H7 (cell line): ENCODE data around the gene SAMD4A. TPM values are rescaled to one million over a fixed set of nuclear protein-coding genes. Genes with fewer than 3 reads are reported as not detected.
"Not testable (repeated sequence)": the region's sequence is repeated elsewhere in the genome, so short reads cannot be mapped to it uniquely, and the experiment has no call there.

ENCODE experiments used
- DNase-seq: peaks from one replicate; pipeline ENCODE4 v3.0.0; 2012
- H3K27me3 ChIP-seq: 2 replicates; pipeline ENCODE4 v1.6.0; 2011; ENCODE audit warnings: mild to moderate bottlenecking, low read length; ENCODE audit not compliant: control insufficient read depth, insufficient read depth
- H3K36me3 ChIP-seq: replicated peaks from 2 replicates; pipeline ENCODE4 v1.5.1; 2011; ENCODE audit warnings: low read length; ENCODE audit not compliant: control insufficient read depth, insufficient read depth
- H3K4me3 ChIP-seq: 2 replicates; pipeline ENCODE4 v1.5.1; 2011; ENCODE audit warnings: low read depth, mild to moderate bottlenecking, control low read depth, low read length, moderate library complexity; ENCODE audit not compliant: insufficient read depth
- total RNA-seq: library from RNA; depleted of rRNA; stranded (reverse); fragments of >200 nt; shearing (Covaris generic); gene quantifications from 2 replicates; pipeline ENCODE4 v1.2.3, GENCODE V29; 2014

The SAMD4A gene
- total RNA-seq, 1 experiment from 2014 or later: 8.5 TPM

DNA sequence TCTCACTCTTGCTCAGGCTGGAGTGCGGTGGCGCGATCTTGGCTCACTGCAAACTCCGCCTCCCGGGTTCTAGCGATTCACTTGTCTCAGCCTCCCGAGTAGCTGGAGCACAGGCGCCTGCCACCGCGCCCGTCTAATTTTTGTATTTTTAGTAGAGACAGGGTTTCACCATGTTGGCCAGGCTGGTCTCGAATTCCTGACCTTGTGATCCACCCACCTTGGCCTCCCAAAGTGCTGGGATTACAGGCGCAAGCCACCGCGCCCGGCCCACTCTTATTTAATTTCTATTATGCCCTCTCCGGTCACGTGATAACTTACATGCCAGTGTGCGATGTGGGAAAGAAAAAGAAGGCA is 57.1 kb downstream of the SAMD4A start:
- not testable (repeated sequence) for H3K27me3 ChIP-seq, H3K4me3 ChIP-seq, DNase-seq, H3K36me3 ChIP-seq

- Histone ChIP-seq H3K36me3 (no peaks in the 10 kb centered on the region), H3K27me3 (no peaks in the 10 kb centered on the region), H3K4me3 (no peak overlapping the region)
- DNase-seq: peak; percentile 40
Observed at GRCh38 chr14:54625112-54625511, 58.2 kb downstream of the SAMD4A start.

- Histone ChIP-seq H3K4me3 (no peak overlapping the region), H3K27me3 (no peaks in the 10 kb centered on the region), H3K36me3 (no peaks in the 10 kb centered on the region)
- DNase-seq: no peak
Observed at GRCh38 chr14:54627219-54627539, 60.3 kb downstream of the SAMD4A start.

GRCh38 chr14:54627540-54628363 is 60.8 kb downstream of the SAMD4A start:
- DNase-seq: peak; percentile 55
- H3K27me3 ChIP-seq: no peaks in the 10 kb centered on the region
- no peak overlapping the region for H3K4me3 ChIP-seq
- no peaks in the 10 kb centered on the region for H3K36me3 ChIP-seq

DNA sequence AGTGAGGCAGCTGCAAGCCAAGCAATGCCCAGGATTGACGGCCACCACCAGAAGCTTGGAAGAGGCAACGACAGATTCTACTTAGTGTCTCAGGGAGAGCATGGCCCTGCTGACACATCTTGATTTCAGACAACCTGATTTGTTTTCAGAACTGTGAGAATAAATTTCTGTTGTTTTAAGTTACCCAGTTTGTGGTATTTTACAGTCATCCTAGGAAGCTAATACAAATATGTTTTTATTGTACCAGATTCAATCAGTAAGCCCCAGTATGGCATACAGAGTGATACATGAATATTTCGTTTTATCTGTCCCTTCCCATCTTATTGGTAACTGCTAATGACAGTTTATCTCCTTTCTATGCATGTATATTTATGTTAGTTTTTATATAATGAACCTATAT is 62.3 kb downstream of the SAMD4A start:
- DNase-seq: no peak
- no peaks in the 10 kb centered on the region for H3K36me3 ChIP-seq
- H3K4me3 ChIP-seq: no peak overlapping the region
- no peaks in the 10 kb centered on the region for H3K27me3 ChIP-seq

GRCh38 chr14:54629635-54630360 is 62.9 kb downstream of the SAMD4A start:
- no peaks in the 10 kb centered on the region for H3K27me3 ChIP-seq
- no peak for DNase-seq
- no peak overlapping the region for H3K4me3 ChIP-seq
- H3K36me3 ChIP-seq: no peaks in the 10 kb centered on the region

- H3K36me3 ChIP-seq: no peaks in the 10 kb centered on the region
- DNase-seq: no peak
- no peak overlapping the region for H3K4me3 ChIP-seq
- no peaks in the 10 kb centered on the region for H3K27me3 ChIP-seq
Observed at GRCh38 chr14:54631016-54631415, 64.1 kb downstream of the SAMD4A start.

DNA sequence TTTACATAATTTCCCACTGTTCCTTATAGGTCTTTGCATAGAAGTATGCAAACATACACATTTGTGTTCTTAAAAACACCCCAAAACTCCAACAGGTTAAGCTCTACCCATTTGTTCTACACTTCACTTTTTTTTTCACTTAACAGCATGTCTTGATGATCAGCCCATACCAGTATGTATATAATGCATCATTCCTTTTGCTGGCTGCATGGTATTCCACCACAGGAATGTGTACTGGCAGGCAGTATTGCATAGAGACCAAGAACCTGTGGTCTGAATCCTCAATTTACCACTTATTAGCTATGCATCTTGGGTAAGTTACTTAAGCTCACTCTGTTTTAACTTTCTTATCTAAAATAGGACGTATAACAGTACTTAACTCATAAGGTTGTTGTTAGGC is 65.5 kb downstream of the SAMD4A start:
- Histone ChIP-seq H3K27me3 (no peaks in the 10 kb centered on the region), H3K36me3 (no peaks in the 10 kb centered on the region), H3K4me3 (no peak overlapping the region)
- no peak for DNase-seq

DNA sequence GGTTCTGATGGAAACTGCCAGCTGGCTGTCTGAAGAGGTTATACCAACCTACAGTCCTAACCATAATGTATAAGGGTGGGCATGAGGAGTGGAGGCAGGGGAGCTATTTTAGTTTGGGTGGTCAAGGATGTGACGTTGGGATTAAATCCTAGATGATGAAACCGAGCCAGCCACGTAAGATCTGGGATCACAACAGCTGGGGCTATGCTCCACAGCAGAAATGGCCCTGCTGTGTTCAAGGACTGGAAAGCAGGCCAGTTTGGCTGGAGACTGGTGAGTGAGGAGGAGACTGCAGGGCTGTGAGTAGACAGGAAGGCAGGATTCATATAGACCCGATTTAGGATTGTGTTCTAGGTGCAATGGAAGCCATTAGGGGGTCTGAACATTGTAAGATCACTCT is 66.1 kb downstream of the SAMD4A start:
- Histone ChIP-seq H3K27me3 (no peaks in the 10 kb centered on the region), H3K4me3 (no peak overlapping the region), H3K36me3 (no peaks in the 10 kb centered on the region)
- no peak for DNase-seq

- Histone ChIP-seq H3K4me3 (no peak overlapping the region), H3K36me3 (no peaks in the 10 kb centered on the region), H3K27me3 (no peaks in the 10 kb centered on the region)
- DNase-seq: no peak
Observed at GRCh38 chr14:54637270-54638134, 70.6 kb downstream of the SAMD4A start.

DNA sequence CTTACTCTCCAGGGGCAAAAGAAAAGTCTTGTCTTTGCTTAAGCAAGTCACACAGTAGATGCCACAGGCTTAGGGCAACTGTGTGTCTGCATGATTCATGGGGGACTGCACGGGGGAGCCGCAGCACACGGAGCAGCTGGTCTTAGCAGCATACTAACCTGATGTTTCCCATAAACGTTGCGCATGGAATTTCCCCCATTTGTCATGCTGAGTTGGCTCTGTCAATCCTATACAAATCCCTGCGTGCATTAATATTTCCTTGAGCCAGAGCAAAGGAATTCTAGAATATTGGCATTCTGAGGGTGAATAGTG is 71.2 kb downstream of the SAMD4A start:
- DNase-seq: no peak
- Histone ChIP-seq H3K27me3 (no peaks in the 10 kb centered on the region), H3K36me3 (no peaks in the 10 kb centered on the region), H3K4me3 (no peak overlapping the region)

GRCh38 chr14:54639611-54640010 is 72.7 kb downstream of the SAMD4A start:
- Histone ChIP-seq H3K36me3 (no peaks in the 10 kb centered on the region), H3K27me3 (no peaks in the 10 kb centered on the region), H3K4me3 (no peak overlapping the region)
- no peak for DNase-seq

GRCh38 chr14:54640506-54640905 is 73.6 kb downstream of the SAMD4A start:
- H3K27me3 ChIP-seq: no peaks in the 10 kb centered on the region
- no peaks in the 10 kb centered on the region for H3K36me3 ChIP-seq
- no peak for DNase-seq
- no peak overlapping the region for H3K4me3 ChIP-seq

DNA sequence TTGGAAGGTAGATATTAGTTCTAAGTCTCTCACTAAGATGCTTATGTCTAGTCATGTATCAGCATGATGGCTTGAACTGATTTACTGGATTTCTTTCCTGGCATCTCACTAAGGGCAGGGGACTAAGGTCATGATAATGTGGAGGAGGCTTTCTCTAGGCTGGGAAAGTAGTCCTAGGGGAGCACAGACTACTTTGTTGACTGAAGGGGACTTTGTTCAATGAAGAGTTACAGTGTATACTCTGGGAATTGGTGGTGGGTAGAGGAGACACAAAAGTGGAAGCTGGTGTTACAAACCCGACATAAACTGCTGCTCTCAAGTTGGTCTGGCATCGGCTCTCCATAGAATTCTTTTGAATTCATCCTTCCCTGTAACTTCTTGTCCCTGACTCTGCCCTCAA is 75.2 kb downstream of the SAMD4A start:
- H3K27me3 ChIP-seq: no peaks in the 10 kb centered on the region
- H3K4me3 ChIP-seq: no peak overlapping the region
- no peaks in the 10 kb centered on the region for H3K36me3 ChIP-seq
- DNase-seq: no peak
